HG03354 (cell line): ENCODE measurements around the gene COX5B.
A peak's percentile ranks its signal among the peaks of the same experiment; 100 is the strongest.
"Not testable (repeated sequence)": the region's sequence is repeated elsewhere in the genome, so short reads cannot be mapped to it uniquely, and the experiment has no call there.

Experiments
- ATAC-seq: cut with Tn5 transposase; IDR thresholded peaks from one replicate; pipeline ENCODE4 v1.9.1; 2021; ENCODE audit warnings: mild to moderate bottlenecking; ENCODE audit not compliant: unreplicated experiment, poor library complexity, severe bottlenecking

COX5B gene

GRCh38 chr2:97670471-97670870 lies 24.6 kb downstream of the COX5B start:
- no peak for ATAC-seq

GRCh38 chr2:97671526-97671925 lies 25.7 kb downstream of the COX5B start:
- ATAC-seq, result no peak

- not testable (repeated sequence) for ATAC-seq
These were observed 26.8 kb downstream of the COX5B start for GRCh38 chr2:97672606-97673140.

GRCh38 chr2:97673182-97673914 lies 27.5 kb downstream of the COX5B start:
- no peak for ATAC-seq

GRCh38 chr2:97673915-97674283 lies 28.0 kb downstream of the COX5B start:
- ATAC-seq, result no peak

GRCh38 chr2:97675430-97676113 lies 29.7 kb downstream of the COX5B start:
- ATAC-seq, result no peak

- no peak for ATAC-seq
These were observed 30.8 kb downstream of the COX5B start for GRCh38 chr2:97676620-97677019.

GRCh38 chr2:97677480-97677879 lies 31.6 kb downstream of the COX5B start:
- ATAC-seq, result no peak

- ATAC-seq, result no peak
These were observed 32.4 kb downstream of the COX5B start for GRCh38 chr2:97678298-97678697.

GRCh38 chr2:97687235-97687634 lies 41.4 kb downstream of the COX5B start:
- not testable (repeated sequence) for ATAC-seq

GRCh38 chr2:97688062-97688827 lies 42.4 kb downstream of the COX5B start:
- no peak for ATAC-seq

- no peak for ATAC-seq
These were observed 45.3 kb downstream of the COX5B start for GRCh38 chr2:97691166-97691565.

- no peak for ATAC-seq
These were observed 47.6 kb downstream of the COX5B start for GRCh38 chr2:97693476-97693875.

GRCh38 chr2:97695744-97696143 lies 49.9 kb downstream of the COX5B start:
- ATAC-seq, result no peak

- peak; percentile 72 for ATAC-seq
These were observed 51.7 kb downstream of the COX5B start for GRCh38 chr2:97697252-97698235.
